IMR-90 (cell line): Measurements from ENCODE around the gene GRB2. TPM values are rescaled to one million over a fixed set of nuclear protein-coding genes. Genes with fewer than 3 reads are reported as not detected.

Source experiments
- ATAC-seq: fragments of 200-7000 bp; cut with Tn5 transposase; 2 replicates; pipeline ENCODE4 v1.9.1; 2020; ENCODE audit warnings: low read depth, mild to moderate bottlenecking, moderate library complexity
- BruUV-seq: library from RNA; stranded (reverse); fragments of 400-500 nt; replicated peaks from 2 replicates; lab custom pipeline; 2021; lab: Mats Ljungman, UMichigan
- CTCF ChIA-PET: fragments of 300-600 bp; formaldehyde crosslinking; extraction: SDS; loops from one replicate; lab custom pipeline; 2021; ENCODE audit warnings: antibody characterized with exemption; lab: Yijun Ruan, JAX
- POLR2A ChIA-PET: fragments of 300-600 bp; sonication (Branson Sonifier 250); formaldehyde crosslinking; loops from one replicate; lab custom pipeline; 2022; ENCODE audit warnings: antibody characterized with exemption; ENCODE audit not compliant: unreplicated experiment; lab: Charles Lee
- DNase-seq: peaks from one replicate; pipeline ENCODE4 v3.0.0; 2013
- H2AFZ ChIP-seq: replicated peaks from 2 replicates; pipeline ENCODE3; 2013; ENCODE audit warnings: low read length, mild to moderate bottlenecking; ENCODE audit not compliant: poor library complexity
- H2AK5ac ChIP-seq: 2 replicates; pipeline ENCODE4 v1.6.1; 2013; ENCODE audit warnings: low read depth, low read length, inconsistent platforms
- H2AK9ac ChIP-seq: replicated peaks from 2 replicates; pipeline ENCODE3; 2013; ENCODE audit warnings: mild to moderate bottlenecking, low read depth, low read length, moderate library complexity; ENCODE audit not compliant: poor library complexity
- H2BK120ac ChIP-seq: 2 replicates; pipeline ENCODE4 v1.6.1; 2013; ENCODE audit warnings: low read depth, low read length, inconsistent platforms
- H2BK15ac ChIP-seq: 3 replicates; pipeline ENCODE4 v1.6.1; 2013; ENCODE audit warnings: low read depth, low read length, inconsistent platforms
- H2BK20ac ChIP-seq: 2 replicates; pipeline ENCODE4 v1.6.1; 2013; ENCODE audit warnings: low read depth, mild to moderate bottlenecking, inconsistent platforms, low read length, moderate library complexity
- H2BK5ac ChIP-seq: 2 replicates; pipeline ENCODE4 v1.6.1; 2013; ENCODE audit warnings: mild to moderate bottlenecking, low read depth, low read length, inconsistent platforms; ENCODE audit not compliant: poor library complexity, severe bottlenecking
- H3K14ac ChIP-seq: replicated peaks from 2 replicates; pipeline ENCODE4 v1.6.1; 2013; ENCODE audit warnings: low read depth, low read length, inconsistent platforms
- H3K18ac ChIP-seq: 2 replicates; pipeline ENCODE4 v1.6.1; 2013; ENCODE audit warnings: low read depth, low read length, control low read depth
- H3K23ac ChIP-seq: 2 replicates; pipeline ENCODE4 v1.6.1; 2013; ENCODE audit warnings: low read depth, low read length, inconsistent platforms
- H3K27ac ChIP-seq: 2 replicates; pipeline ENCODE4 v1.5.1; 2013; ENCODE audit warnings: mild to moderate bottlenecking, control low read depth, low read length; ENCODE audit not compliant: insufficient read depth
- H3K27me3 ChIP-seq: 2 replicates; pipeline ENCODE4 v1.6.1; 2013; ENCODE audit warnings: low read length; ENCODE audit not compliant: control insufficient read depth, insufficient read depth
- H3K36me3 ChIP-seq: 2 replicates; pipeline ENCODE4 v1.6.1; 2013; ENCODE audit warnings: low read length, mixed read lengths; ENCODE audit not compliant: control insufficient read depth, insufficient read depth
- H3K4ac ChIP-seq: 2 replicates; pipeline ENCODE4 v1.6.1; 2013; ENCODE audit warnings: low read depth, low read length, inconsistent platforms
- H3K4me1 ChIP-seq: 2 replicates; pipeline ENCODE4 v1.6.1; 2013; ENCODE audit warnings: low read length, mixed read lengths; ENCODE audit not compliant: control insufficient read depth, insufficient read depth
- H3K4me2 ChIP-seq: 2 replicates; pipeline ENCODE4 v1.6.1; 2013; ENCODE audit warnings: low read depth, mild to moderate bottlenecking, control low read depth, low read length, moderate library complexity
- H3K4me3 ChIP-seq: 2 replicates; pipeline ENCODE4 v1.5.1; 2013; ENCODE audit warnings: low read depth, mild to moderate bottlenecking, control low read depth, low read length, moderate library complexity; ENCODE audit not compliant: insufficient read depth
- H3K56ac ChIP-seq: 2 replicates; pipeline ENCODE4 v1.6.1; 2013; ENCODE audit warnings: low read length, inconsistent platforms; ENCODE audit not compliant: insufficient read depth; ENCODE audit errors: extremely low read depth
- H3K79me1 ChIP-seq, 2 experiments: 2 replicates each; pipeline ENCODE4 v1.6.1; 2013; ENCODE audit warnings: low read length in 2 of 2, inconsistent platforms in 1 of 2, low read depth in 1 of 2
- H3K9ac ChIP-seq: 2 replicates; pipeline ENCODE4 v1.6.1; 2013; ENCODE audit warnings: low read depth, low read length, control low read depth
- H3K9me1 ChIP-seq: 2 replicates; pipeline ENCODE4 v1.6.1; 2013; ENCODE audit warnings: low read length, inconsistent platforms; ENCODE audit not compliant: insufficient read depth
- H3K9me3 ChIP-seq: 2 replicates; pipeline ENCODE4 v1.6.1; 2013; ENCODE audit warnings: low read length; ENCODE audit not compliant: control insufficient read depth, insufficient read depth
- H4K20me1 ChIP-seq: 2 replicates; pipeline ENCODE4 v1.6.1; 2013; ENCODE audit warnings: low read length, inconsistent platforms; ENCODE audit not compliant: insufficient read depth
- H4K5ac ChIP-seq: 2 replicates; pipeline ENCODE4 v1.6.1; 2013; ENCODE audit warnings: mild to moderate bottlenecking, low read depth, low read length, control low read depth
- H4K8ac ChIP-seq, 2 experiments: 2 replicates each; pipeline ENCODE4 v1.6.1; 2013; ENCODE audit warnings: low read depth in 2 of 2, low read length in 2 of 2, control low read depth in 1 of 2, inconsistent platforms in 1 of 2
- H4K91ac ChIP-seq: 2 replicates; pipeline ENCODE4 v1.6.1; 2013; ENCODE audit warnings: low read depth, low read length, inconsistent platforms; ENCODE audit not compliant: insufficient read depth
- CEBPB ChIP-seq: IDR thresholded peaks from 2 replicates; pipeline ENCODE4 v1.6.1; 2012; ENCODE audit warnings: low read depth, low read length, improper control_type of control experiment
- CHD1 ChIP-seq: IDR thresholded peaks from 2 replicates; pipeline ENCODE4 v1.6.1; 2012; ENCODE audit warnings: low read depth, low read length, improper control_type of control experiment
- POLR2A ChIP-seq: IDR thresholded peaks from 2 replicates; pipeline ENCODE4 v1.6.1; 2012; ENCODE audit warnings: mild to moderate bottlenecking, low read depth, low read length
- RAD21 ChIP-seq: IDR thresholded peaks from 2 replicates; pipeline ENCODE4 v1.6.1; 2012; ENCODE audit warnings: low read length, improper control_type of control experiment
- WGBS, 2 experiments: methylation state at CpG; one replicate each; pipeline versions ENCODE4 v1.1.5 to v1.1.7; 2013; ENCODE audit warnings: missing lambda C conversion rate in 2 of 2; ENCODE audit not compliant: insufficient read length in 1 of 2; ENCODE audit errors: extremely low coverage in 2 of 2; 5-methylcytosine and 5-hydroxymethylcytosine counted together
- dilution Hi-C: fragments of 300-500 bp; cut with HindIII; formaldehyde crosslinking; loops from one replicate; pipeline ENCODE4 v1.14.3; 2018; ENCODE audit warnings: low sequenced_read_pairs; ENCODE audit not compliant: unreplicated experiment
- in situ Hi-C: fragments of 300-500 bp; cut with MboI; formaldehyde crosslinking; loops from 3 replicates; pipeline ENCODE4 v1.14.3; 2019; ENCODE audit warnings: low sequenced_read_pairs, inconsistent platforms, mixed read lengths
- intact Hi-C: fragments of 100-400 bp; cut with micrococcal nuclease; formaldehyde crosslinking; loops from 2 replicates; pipeline ENCODE4 v1.10.0; 2022
- polyA plus RNA-seq, 3 experiments: library from polyadenylated mRNA; depleted of rRNA; stranded (reverse); fragments of >200 nt; gene quantifications; 2 replicates each; pipeline ENCODE4 v1.2.3, GENCODE V29; 2012; ENCODE audit warnings: low replicate concordance in 1 of 3
- total RNA-seq: library from RNA; depleted of rRNA; stranded (reverse); fragments of >200 nt; gene quantifications from 2 replicates; pipeline ENCODE4 v1.2.3, GENCODE V29; 2012

Gene GRB2
- total and polyA plus RNA-seq, 2 of the 4 experiments (the other 2 are of a cell fraction), result 49.3 to 62.1 TPM

- Histone ChIP-seq H4K20me1 (peaks cover 88% of the 10 kb centered on the region), H3K79me1 (peaks cover 43 to 79% of the 10 kb centered on the region in 2 experiments), H3K9me3 (no peaks in the 10 kb centered on the region), H4K91ac (no peak overlapping the region), H3K56ac (no peak overlapping the region), H3K14ac (no peak overlapping the region), H4K5ac (no peak overlapping the region), H2BK5ac (no peak overlapping the region), H3K4me2 (no peak overlapping the region), H3K4me1 (peaks cover 15% of the 10 kb centered on the region), H3K4me3 (no peak overlapping the region), H3K27me3 (no peaks in the 10 kb centered on the region), H2BK120ac (no peak overlapping the region), H3K9ac (no peak overlapping the region), H2AFZ (no peak overlapping the region), H3K4ac (no peak overlapping the region), H3K18ac (no peak overlapping the region), H4K8ac (no peak overlapping the region), H3K23ac (0 out of 2 replicates have a peak overlapping the region, but pooled peaks have one; percentile 64), H3K9me1 (peaks cover 15% of the 10 kb centered on the region), H2AK5ac (no peak overlapping the region), H2AK9ac (no peak overlapping the region), H2BK20ac (no peak overlapping the region; the same call in 1 of the 2 replicates), H3K36me3 (no peaks in the 10 kb centered on the region), H2BK15ac (no peak overlapping the region), H3K27ac (no peak overlapping the region)
- ATAC-seq (no peak), DNase-seq (no peak)
- dilution Hi-C loops (no loop called here), intact Hi-C loops (loop anchor here (5.0 kb wide), 2 partner anchors 35 to 40 kb away; no protein-coding TSS in a partner anchor), in situ Hi-C loops (no loop called here)
- CTCF ChIA-PET, result interaction anchor here (1.7 kb wide), 1 partner anchor 19 kb away, joined by 5 read pairs; no protein-coding TSS in a partner anchor
- WGBS, 2 experiments, result no CpG with 5 or more reads among the region's 2 CpGs
- no TSS peak for BruUV-seq
- TF ChIP-seq CHD1 (no peak), POLR2A (no peak), CEBPB (no peak), RAD21 (no peak)
- POLR2A ChIA-PET, result no interaction called here
These were observed 43.5 kb downstream of the GRB2 start for GRCh38 chr17:75361996-75362395.
